SH-SY5Y (cell line): ENCODE results near the gene GPR139.

Experiments used
- GATA2 ChIP-seq: IDR thresholded peaks from 2 replicates; pipeline ENCODE4 v1.6.1; 2011; ENCODE audit warnings: mild to moderate bottlenecking, low read depth, low read length
- GATA3 ChIP-seq: IDR thresholded peaks from 2 replicates; pipeline ENCODE4 v1.6.1; 2011; ENCODE audit warnings: low read depth, mild to moderate bottlenecking, low read length, moderate library complexity

DNA sequence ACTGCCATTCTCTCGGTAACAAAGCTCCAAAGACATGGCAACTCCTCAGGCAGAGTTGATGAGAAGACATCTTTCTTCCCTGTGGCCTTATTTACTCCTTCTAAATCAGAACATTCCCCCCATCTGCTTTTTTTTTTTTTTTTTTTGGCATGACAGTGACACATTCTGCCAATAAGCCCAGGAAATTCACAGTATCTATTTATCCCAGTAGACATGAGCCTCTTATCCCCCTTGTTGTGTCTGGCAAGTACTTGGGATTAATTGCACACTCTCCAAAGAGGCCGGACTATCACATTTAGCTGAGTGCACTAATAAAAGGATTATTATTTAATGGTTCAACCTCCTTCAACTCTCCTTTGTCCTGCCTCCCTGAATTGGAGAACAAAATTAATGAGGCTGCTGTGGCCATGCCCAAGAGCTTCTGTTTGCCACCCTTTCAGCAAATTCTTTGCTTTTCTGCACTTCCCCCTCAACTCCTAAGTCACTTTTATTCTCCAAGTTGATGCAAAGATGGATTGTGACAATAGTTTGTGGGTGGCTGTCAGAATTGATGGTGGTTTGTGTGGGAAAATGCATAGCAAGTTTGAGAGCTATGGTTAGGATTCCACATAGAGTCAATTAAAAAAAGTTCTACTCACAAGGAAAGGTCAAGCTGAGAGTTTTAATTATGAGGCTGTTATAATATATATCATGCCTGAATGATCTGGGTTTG lies 47.2 kb downstream of the GPR139 start:
- TF ChIP-seq GATA2 (no peak), GATA3 (no peak)
